Kasumi-1 (cell line): Measurements from ENCODE around the gene SMIM41.
A peak's percentile ranks its signal among the peaks of the same experiment; 100 is the strongest.

Experiments used
- DNase-seq, 2 experiments: peaks; one replicate each; lab custom pipeline; 2025; lab: John Stamatoyannopoulos, UW

The SMIM41 gene

DNA sequence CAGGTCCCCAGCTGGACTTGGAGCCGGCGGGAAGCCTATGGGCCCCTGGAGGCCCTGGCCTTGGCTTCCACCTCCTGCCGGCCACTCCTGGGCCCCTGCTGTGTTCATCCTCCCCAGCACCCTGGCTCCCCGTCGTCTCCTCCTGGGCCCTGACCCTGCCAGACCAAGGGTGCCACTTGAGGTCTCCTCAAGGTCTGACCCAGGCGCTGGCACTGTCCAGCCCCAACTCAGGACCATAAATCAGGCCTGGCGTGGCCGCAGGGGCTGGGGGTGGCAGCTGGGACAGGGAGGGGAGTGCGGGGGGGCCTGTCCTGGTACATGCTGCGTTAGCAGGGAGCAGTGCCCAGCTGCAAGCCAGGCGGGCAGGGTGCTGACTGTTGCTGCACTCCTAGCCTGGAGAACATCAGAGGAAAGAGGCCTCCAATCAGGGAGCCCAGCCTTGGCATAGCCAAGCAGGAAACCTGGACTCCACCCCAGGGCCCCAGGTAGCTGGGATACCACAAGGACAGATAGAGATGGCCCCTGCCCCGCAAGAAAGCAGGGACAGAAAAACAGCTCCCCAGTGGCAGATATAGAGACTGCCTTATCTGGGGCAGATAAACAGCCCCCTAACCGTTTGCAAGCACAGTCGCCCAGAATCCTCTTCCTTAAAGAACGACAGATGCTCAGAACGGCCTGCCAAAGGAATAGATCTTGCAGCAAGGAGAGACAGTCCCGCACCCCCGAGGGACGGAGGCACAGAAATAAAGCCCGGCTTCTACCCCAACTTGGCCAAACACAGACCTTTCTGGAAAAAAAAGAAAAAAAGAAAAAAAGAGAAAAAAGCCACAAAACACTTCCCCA is 16.2 kb upstream of the SMIM41 start:
- no peak for DNase-seq

DNA sequence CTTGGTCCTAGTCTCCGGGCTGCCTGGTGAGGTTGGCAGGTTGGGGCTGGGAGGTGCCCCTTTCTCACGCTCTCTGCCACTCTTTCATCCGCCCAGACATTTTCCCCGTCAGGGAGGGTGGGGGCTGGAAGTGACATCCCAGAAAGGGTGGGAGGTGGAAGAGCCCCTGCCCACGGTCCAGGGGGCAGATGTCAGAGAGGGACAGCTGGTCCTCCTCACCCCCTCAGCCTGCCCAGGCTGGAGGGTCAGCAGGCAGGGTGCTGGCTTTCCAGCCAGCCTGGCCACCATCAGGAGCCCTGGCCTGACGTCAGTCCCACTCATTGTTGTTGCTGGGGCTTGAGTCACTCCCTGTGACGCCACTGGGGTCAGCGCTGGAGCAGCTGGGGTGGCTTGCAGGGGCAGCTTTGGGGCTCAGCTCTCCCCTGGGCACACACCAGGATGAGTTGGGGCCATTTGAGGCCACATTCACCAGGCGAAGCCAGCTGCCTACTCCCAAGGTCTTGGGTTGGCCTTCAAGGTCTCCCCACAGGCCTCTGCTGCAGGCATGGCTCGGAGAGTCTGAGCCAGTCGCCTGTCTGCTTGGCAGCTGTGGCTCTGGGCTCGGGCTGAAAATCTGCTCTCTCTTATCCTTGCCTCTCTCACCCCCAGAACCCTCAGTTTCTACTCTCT is 15.4 kb upstream of the SMIM41 start:
- DNase-seq, result no peak

DNA sequence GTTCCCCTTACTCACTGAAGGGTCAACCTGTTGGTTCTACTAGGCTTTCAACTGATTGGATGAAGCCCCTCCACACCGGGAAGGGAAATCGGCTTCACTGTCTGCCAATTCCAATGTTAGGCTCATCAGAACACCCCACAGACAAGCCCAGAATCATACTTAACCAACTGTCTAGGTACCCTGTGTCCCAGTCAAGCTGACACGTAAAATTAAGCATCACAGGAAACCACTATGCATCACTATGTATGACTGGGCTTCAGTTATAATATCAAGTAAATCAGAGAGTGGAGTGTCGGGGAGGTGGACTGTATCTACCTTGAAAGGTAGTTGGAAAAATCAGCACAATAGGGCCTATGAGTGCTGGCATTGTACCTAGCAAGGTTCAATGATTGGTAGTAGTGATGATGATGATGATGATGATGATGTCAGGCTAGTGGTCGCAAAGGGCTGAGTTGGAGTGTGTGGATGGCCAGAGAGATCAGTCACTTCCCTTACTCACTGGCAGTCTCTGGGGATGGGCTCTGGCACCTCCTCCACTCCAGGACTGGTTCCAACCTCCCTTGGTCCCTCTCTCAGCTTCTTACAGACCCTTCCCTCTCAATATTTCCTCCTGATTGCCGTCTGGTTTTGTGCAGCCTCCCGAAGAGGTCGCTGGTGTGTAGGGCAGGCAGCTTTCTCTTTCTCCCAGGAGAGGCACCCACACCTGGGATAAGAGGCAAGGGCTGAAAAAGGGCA is 13.0 kb upstream of the SMIM41 start:
- no peak for DNase-seq

DNA sequence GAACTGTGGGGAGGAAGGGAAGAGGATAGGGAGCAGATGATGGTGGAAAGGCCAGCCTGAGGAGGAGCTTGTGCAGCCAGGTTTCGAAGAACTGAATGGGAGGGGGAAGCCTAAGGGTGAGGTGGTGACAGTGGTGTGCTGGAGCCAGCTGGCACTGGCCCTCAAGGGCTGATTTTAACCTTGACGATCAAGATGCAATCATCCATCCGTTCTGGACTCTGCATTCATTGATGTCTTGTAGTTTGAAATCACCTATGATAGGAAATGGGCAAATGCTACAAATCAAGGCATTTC is 12.5 kb upstream of the SMIM41 start:
- DNase-seq, result no peak

- peak; percentile 89 to 96 for DNase-seq
These were observed 9.9 kb upstream of the SMIM41 start, which contains the start of gene ATG101 for GRCh38 chr12:52069327-52070184. Gene ATG101, plus strand, starts transcription at chr12:52069978. Its CDS starts 3,673 bp downstream, at chr12:52073651.

DNA sequence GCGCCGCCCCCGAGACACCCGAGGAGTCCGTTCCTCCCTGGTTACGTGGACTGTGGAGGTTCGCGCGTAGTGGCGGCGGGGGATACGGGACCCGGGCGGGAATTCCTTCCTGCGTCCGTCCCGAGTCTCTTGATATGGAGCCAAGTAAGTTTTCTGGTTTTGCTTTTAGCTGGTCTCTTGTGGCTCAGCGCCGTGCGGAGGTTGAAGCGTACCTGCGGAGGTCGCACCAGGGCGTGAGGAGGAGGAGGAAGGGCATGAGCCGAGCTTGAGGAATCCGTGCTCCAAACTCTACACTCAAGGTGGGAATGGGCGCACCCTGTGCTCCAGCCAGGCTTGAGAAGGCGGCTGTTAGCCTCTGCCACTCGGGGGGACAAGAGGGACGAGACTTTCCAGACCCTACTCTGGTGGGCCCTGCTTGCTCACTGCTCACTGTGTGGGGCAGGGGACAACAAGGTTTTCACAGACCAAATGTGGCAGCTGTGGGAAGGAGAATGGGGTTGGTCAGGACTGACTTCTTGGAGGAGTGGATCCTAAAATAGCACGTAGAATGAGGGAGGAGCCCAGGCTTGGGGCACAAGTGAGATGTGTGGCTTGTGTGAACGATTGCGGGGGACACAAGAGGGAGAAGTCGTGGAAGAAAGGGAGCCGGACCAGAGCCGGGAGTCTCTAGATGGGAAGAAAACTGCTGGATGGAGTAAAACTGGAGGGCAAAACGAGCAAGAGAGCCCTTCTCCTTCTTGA is 9.1 kb upstream of the SMIM41 start:
- DNase-seq, result no peak

GRCh38 chr12:52073531-52074381 is 5.7 kb upstream of the SMIM41 start:
- peak in 1 of 2 experiments; percentile 19 for DNase-seq

DNA sequence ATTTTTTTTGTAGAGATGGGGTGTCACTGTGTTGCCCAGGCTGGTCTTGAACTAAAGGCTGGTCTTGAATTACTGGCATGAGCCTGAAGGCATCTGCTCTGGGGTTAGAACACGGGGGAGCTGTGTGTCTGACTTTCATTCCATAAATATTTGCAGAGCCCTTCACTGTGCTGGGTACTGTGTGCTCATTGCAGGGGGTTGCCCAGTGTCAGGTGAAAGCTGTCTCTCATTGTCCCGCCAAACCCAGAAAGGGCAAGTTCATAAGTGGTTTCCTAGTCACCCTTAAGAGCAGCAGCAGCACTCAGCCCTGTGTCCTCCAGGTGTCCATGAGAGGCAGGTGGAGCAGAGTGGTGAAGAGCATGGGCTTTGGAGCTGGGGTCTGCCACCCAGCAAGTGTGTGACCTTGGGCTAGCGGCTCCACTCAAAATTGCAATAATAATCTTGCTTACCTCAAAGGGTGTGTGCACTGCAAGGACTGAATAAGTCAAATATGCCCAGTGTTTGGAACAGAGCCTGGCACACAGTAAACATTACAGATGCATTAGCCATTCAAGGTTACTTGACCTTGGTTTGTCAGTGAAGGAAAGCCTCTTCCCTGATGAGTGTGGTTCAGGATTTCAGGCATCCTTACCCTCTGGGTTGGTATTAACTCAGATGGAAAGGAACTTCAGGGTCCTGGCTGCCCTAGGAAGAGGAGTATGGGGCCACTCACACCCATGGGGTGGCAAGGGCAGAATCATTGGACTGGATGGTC is 4.4 kb upstream of the SMIM41 start:
- DNase-seq, result no peak

DNA sequence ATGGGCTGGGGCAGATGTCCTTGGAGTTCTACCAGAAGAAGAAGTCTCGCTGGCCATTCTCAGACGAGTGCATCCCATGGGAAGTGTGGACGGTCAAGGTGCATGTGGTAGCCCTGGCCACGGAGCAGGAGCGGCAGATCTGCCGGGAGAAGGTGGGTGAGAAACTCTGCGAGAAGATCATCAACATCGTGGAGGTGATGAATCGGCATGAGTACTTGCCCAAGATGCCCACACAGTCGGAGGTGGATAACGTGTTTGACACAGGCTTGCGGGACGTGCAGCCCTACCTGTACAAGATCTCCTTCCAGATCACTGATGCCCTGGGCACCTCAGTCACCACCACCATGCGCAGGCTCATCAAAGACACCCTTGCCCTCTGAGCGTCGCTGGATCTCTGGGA is 2.7 kb upstream of the SMIM41 start:
- no peak for DNase-seq

GRCh38 chr12:52078276-52078675 is 1.2 kb upstream of the SMIM41 start:
- DNase-seq, result no peak

DNA sequence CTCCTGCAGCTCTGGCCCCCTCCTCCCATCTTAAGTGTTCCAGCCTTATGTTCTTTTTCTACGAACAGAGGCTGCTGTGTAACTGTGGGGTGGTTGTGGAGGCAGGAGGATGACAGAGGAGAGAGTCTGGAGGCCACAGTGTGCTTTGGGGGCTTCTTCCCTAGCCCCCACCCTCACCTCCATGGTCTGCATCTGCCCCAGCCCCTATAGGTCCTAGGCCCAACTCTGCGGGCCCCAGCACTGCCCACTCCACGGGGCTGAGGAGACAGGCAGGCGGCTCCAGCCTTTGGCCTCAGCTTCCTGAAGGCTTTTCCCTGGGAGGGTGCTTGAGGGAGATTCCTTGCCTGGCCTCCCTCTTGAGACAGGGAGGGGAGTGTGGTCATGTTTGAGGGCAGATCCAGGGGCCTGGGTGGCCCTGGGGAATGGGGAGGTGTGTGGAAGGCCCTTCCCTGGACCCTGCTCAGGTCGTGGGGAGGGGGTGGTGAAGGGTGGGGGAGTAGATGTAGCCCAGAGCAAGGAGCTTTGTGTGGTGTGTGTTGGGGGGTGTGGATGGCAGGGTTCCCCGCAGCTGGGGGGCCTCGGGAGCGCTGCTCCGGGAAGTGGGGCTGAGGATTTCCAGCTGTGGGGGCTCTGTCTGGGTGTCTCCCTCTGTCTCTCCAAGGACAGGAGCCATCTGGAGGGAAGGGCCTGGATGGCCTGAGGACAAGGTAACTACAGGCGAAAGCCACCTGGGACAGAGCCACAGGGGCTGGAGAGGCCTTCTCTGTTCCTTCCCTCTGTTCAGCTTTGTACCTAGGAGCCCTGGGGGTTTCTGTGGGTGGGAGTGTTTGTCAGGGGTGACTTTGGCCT is 1.1 kb downstream of the SMIM41 start:
- no peak for DNase-seq

GRCh38 chr12:52081263-52081733 is 1.8 kb downstream of the SMIM41 start:
- DNase-seq, result no peak

GRCh38 chr12:52082026-52082668 is 2.6 kb downstream of the SMIM41 start:
- no peak for DNase-seq

DNA sequence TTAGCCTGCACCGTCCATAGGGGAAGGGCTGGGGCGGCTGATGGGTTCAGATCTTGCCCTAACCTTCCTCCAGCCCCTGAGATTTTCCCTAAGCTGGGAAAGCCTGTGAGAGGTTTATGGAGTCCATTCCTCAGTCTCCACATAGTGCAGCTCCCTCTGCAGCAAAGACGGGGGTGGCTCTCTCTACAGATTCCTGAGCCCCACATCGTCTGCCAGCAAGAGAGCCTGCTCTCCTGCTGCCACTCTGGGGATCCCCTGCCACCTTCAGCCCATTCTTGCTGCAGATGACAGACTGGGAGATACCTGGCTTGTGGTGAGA is 3.1 kb downstream of the SMIM41 start:
- no peak for DNase-seq

DNA sequence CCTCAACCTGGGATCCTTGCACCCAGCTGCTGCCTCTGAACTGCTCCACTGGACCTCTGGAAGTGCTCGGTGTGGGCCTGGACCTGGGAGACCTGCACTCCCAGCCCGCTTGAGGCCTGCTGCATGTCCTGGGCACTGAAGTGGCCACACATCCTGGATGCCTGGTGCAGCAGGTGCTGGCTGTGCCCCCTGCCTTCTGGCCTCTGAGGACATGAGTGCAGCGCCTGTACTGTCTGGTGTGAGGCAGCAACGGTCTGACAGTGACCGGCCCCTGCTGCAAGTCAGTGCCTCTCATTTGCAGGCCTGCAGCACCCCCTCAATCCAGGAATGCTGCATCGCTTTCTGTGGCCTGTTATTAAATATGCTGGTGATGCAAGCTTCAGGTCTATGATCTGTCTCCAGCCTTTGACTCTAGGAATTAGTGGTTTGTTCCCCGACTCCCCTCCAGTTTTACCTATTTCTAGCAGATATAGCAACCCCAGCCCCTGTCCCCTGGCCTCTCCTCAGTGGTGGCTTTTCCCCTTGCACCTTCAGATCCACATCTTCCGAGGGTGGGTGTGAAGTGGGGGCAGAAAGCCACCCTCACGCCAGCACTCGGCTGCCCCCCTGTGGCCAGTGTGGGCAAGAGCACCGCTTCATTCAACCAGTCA is 3.6 kb downstream of the SMIM41 start:
- peak; percentile 35 to 57 for DNase-seq

- DNase-seq, result no peak
These were observed 4.1 kb downstream of the SMIM41 start for GRCh38 chr12:52083638-52083996.

DNA sequence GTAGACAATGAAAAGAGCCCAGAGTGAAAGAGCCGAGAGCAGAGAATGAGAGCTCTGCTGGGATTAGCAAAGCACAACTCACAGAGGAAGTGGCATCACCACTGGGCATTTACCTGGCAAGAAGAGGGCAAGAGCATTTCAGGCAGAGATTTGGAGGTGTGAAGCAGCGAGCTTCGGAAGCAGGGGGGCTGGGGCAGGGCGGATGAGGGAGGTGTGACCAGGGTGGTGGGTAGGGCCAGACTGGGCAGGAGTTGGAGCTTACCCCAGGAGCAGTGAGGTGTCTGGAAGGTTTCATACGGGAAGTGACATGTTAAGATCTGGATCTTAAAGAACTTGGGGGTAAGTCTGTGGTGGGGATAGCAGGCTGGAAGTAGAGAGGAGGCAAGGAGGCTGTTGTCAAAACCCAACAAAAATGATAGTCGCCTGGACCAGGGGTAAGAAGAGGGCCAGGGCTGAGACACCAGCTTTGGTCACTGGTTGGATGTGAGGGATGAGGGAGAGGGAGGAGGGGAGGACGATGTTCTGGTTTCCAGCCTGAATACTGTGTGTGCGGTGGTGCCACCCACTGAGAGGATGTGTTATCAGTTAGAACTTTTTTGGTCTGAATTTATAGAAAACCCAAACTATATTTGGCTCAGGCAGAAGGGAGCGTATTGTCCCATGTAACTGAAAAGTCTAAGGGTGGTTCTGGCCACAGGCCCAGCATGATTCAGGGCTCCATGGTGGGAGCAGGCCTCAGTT is 5.2 kb downstream of the SMIM41 start:
- DNase-seq, result no peak
